HCT116 (cell line): ENCODE measurements around the gene MAP2K5. TPM values are rescaled to one million over a fixed set of nuclear protein-coding genes. Genes with fewer than 3 reads are reported as not detected.
A peak's percentile ranks its signal among the peaks of the same experiment; 100 is the strongest.

Source experiments
- ATAC-seq: fragments of 200-7000 bp; cut with Tn5 transposase; 2 replicates; pipeline ENCODE4 v1.9.1; 2020; ENCODE audit warnings: mild to moderate bottlenecking, moderate library complexity
- BruUV-seq: library from RNA; stranded (reverse); fragments of 400-500 nt; replicated peaks from 2 replicates; lab custom pipeline; 2021; lab: Mats Ljungman, UMichigan
- CTCF ChIA-PET: fragments of 300-600 bp; sonication (Branson Sonifier 250); formaldehyde crosslinking; loops from one replicate; lab custom pipeline; 2021; ENCODE audit warnings: antibody characterized with exemption; lab: Charles Lee
- POLR2A ChIA-PET: fragments of 300-600, 350-600 bp; sonication (Branson Sonifier 250); formaldehyde crosslinking; loops from one replicate; lab custom pipeline; 2021; ENCODE audit warnings: antibody characterized with exemption; lab: Charles Lee
- RAD21 ChIA-PET, 2 experiments: fragments of 300-600 bp; sonication (Branson Sonifier 250); formaldehyde crosslinking; loops; one replicate each; lab custom pipeline; 2023; ENCODE audit warnings: low total read pairs in 2 of 2; ENCODE audit not compliant: uncharacterized antibody in 2 of 2, unreplicated experiment in 2 of 2, low non-redundant PET in 1 of 2; lab: Charles Lee
- DNase-seq: peaks from one replicate; pipeline ENCODE4 v3.0.0-alpha.2; 2010; ENCODE audit warnings: low read depth, low spot score
- H2AFZ ChIP-seq: fragments of 200-600 bp; shearing (Covaris generic), sonication (generic); 2 replicates; pipeline ENCODE4 v1.6.1; 2017; ENCODE audit warnings: low read depth, mixed run types, mixed read lengths, antibody characterized with exemption, low read length; ENCODE audit not compliant: poor library complexity, severe bottlenecking
- H3K27ac ChIP-seq: 2 replicates; pipeline ENCODE4 v1.5.1; 2012; ENCODE audit warnings: low read depth, low read length
- H3K27me3 ChIP-seq: fragments of 200-600 bp; sonication (generic); 2 replicates; pipeline ENCODE4 v1.6.1; 2016; ENCODE audit warnings: mixed run types, low read length, mixed read lengths; ENCODE audit not compliant: insufficient read depth
- H3K36me3 ChIP-seq, 2 experiments: fragments of 200-500 bp in 1 of 2; fragments of 200-600 bp in 1 of 2; sonication (Bioruptor generic) in 1 of 2; sonication (generic) in 1 of 2; 2 replicates each; pipeline versions ENCODE4 v1.5.1 to v1.6.1; 2014 to 2016; ENCODE audit warnings: low read length in 2 of 2, inconsistent platforms in 1 of 2, mixed read lengths in 1 of 2, mixed run types in 1 of 2; ENCODE audit not compliant: insufficient read depth in 2 of 2, control insufficient read depth in 1 of 2
- H3K4me1 ChIP-seq, 2 experiments: fragments of 200-600 bp in 1 of 2; sonication (generic) in 1 of 2; 2 replicates each; pipeline versions ENCODE4 v1.5.1 to v1.6.1; 2012 to 2017; ENCODE audit warnings: low read length in 2 of 2, inconsistent platforms in 1 of 2, mild to moderate bottlenecking in 1 of 2, mixed read lengths in 1 of 2, mixed run types in 1 of 2, moderate library complexity in 1 of 2; ENCODE audit not compliant: insufficient read depth in 2 of 2, control insufficient read depth in 1 of 2
- H3K4me2 ChIP-seq: fragments of 200-600 bp; sonication (generic); 2 replicates; pipeline ENCODE4 v1.6.1; 2017; ENCODE audit warnings: mixed run types, low read length, mixed read lengths
- H3K4me3 ChIP-seq, 2 experiments: fragments of 200-600 bp in 1 of 2; sonication (generic) in 1 of 2; replicated peaks in 1 of 2; 2 replicates each; pipeline ENCODE4 v1.5.1; 2011 to 2016; ENCODE audit warnings: low read length in 2 of 2, control low read depth in 1 of 2, low read depth in 1 of 2, mild to moderate bottlenecking in 1 of 2, mixed read lengths in 1 of 2, mixed run types in 1 of 2
- H3K79me2 ChIP-seq: fragments of 200-600 bp; sonication (generic); 2 replicates; pipeline ENCODE4 v1.6.1; 2017; ENCODE audit warnings: mild to moderate bottlenecking, mixed run types, low read length, moderate library complexity, mixed read lengths; ENCODE audit not compliant: insufficient read depth
- H3K9ac ChIP-seq: fragments of 200-600 bp; sonication (generic); 2 replicates; pipeline ENCODE4 v1.6.1; 2016; ENCODE audit warnings: low read length, mixed read lengths
- H3K9me2 ChIP-seq: fragments of 200-600 bp; sonication (generic), shearing (Covaris generic); 2 replicates; pipeline ENCODE4 v1.6.1; 2017; ENCODE audit warnings: mixed run types, mild to moderate bottlenecking, moderate library complexity; ENCODE audit not compliant: insufficient read depth
- H3K9me3 ChIP-seq, 2 experiments: fragments of 200-500 bp in 1 of 2; fragments of 200-600 bp in 1 of 2; sonication (Bioruptor generic) in 1 of 2; sonication (generic) in 1 of 2; 2 replicates each; pipeline ENCODE4 v1.6.1; 2014 to 2017; ENCODE audit warnings: low read length in 2 of 2, mixed read lengths in 2 of 2, inconsistent platforms in 1 of 2, low read depth in 1 of 2, mild to moderate bottlenecking in 1 of 2, mixed run types in 1 of 2, moderate library complexity in 1 of 2; ENCODE audit not compliant: control insufficient read depth in 1 of 2, insufficient read depth in 1 of 2
- H4K20me1 ChIP-seq: fragments of 200-600 bp; sonication (generic), shearing (Covaris generic); 2 replicates; pipeline ENCODE4 v1.6.1; 2017; ENCODE audit warnings: mixed run types, mild to moderate bottlenecking, moderate library complexity; ENCODE audit not compliant: insufficient read depth
- CBX3 ChIP-seq: IDR thresholded peaks from 2 replicates; pipeline ENCODE4 v1.6.1; 2012; ENCODE audit warnings: low read depth
- CEBPB ChIP-seq: IDR thresholded peaks from 2 replicates; pipeline ENCODE4 v1.6.1; 2012; ENCODE audit warnings: low read depth
- EGR1 ChIP-seq: IDR thresholded peaks from 2 replicates; pipeline ENCODE4 v1.6.1; 2012; ENCODE audit warnings: low read depth
- ELF1 ChIP-seq: IDR thresholded peaks from 2 replicates; pipeline ENCODE4 v1.6.1; 2012; ENCODE audit warnings: low read depth, borderline replicate concordance
- FOSL1 ChIP-seq: IDR thresholded peaks from 2 replicates; pipeline ENCODE4 v1.6.1; 2012; ENCODE audit warnings: low read depth
- POLR2AphosphoS5 ChIP-seq: IDR thresholded peaks from 2 replicates; pipeline ENCODE4 v1.6.1; 2011; ENCODE audit warnings: mild to moderate bottlenecking, low read depth, low read length, moderate library complexity
- RAD21 ChIP-seq: IDR thresholded peaks from 2 replicates; pipeline ENCODE4 v1.6.1; 2012; ENCODE audit warnings: low read depth, mild to moderate bottlenecking
- SIN3A ChIP-seq: IDR thresholded peaks from 2 replicates; pipeline ENCODE4 v1.6.1; 2012; ENCODE audit warnings: low read depth
- SP1 ChIP-seq: IDR thresholded peaks from 2 replicates; pipeline ENCODE4 v1.6.1; 2012; ENCODE audit warnings: low read depth
- SRF ChIP-seq: IDR thresholded peaks from 2 replicates; pipeline ENCODE4 v1.6.1; 2012; ENCODE audit warnings: low read depth
- YY1 ChIP-seq: IDR thresholded peaks from 2 replicates; pipeline ENCODE4 v1.6.1; 2011; ENCODE audit warnings: low read length, low read depth, moderate library complexity, mild to moderate bottlenecking; ENCODE audit not compliant: insufficient replicate concordance; ENCODE audit errors: extremely low read depth
- ZFX ChIP-seq: fragments of 450-650 bp; IDR thresholded peaks from 2 replicates; pipeline ENCODE4 v1.6.1; 2017
- intact Hi-C: fragments of 100-400 bp; cut with micrococcal nuclease; formaldehyde crosslinking; loops from 2 replicates; pipeline ENCODE4 v1.10.0; 2022
- total RNA-seq: library from RNA; stranded (reverse); gene quantifications from one replicate; pipeline ENCODE4 v1.2.1, GENCODE V29; 2021; ENCODE audit not compliant: unreplicated experiment
- TF ChIP-seq, protein P1 (sequence below): IDR thresholded peaks from 2 replicates; pipeline ENCODE4 v1.6.1; 2012
- TF ChIP-seq, protein P2 (sequence below), 3 experiments: fragments of 200-600 bp in 1 of 3; sonication (generic) in 1 of 3; IDR thresholded peaks in 2 of 3; conservative IDR thresholded peaks in 1 of 3; 2 replicates each; pipeline ENCODE4 v1.5.1; 2012 to 2017; ENCODE audit warnings: low read depth in 2 of 3, low read length in 2 of 3, antibody characterized with exemption in 1 of 3, borderline replicate concordance in 1 of 3, control low read depth in 1 of 3, mild to moderate bottlenecking in 1 of 3, mixed read lengths in 1 of 3, mixed run types in 1 of 3, moderate library complexity in 1 of 3; ENCODE audit not compliant: insufficient read depth in 1 of 3
- TF ChIP-seq, protein P3 (sequence below): IDR thresholded peaks from 2 replicates; pipeline ENCODE4 v1.6.1; 2012; ENCODE audit warnings: low read depth
- TF ChIP-seq, protein P4 (sequence below): IDR thresholded peaks from 2 replicates; pipeline ENCODE4 v1.6.1; 2012

MAP2K5 gene
- total RNA-seq, 1 experiment from 2014 or later: 15.6 TPM

DNA sequence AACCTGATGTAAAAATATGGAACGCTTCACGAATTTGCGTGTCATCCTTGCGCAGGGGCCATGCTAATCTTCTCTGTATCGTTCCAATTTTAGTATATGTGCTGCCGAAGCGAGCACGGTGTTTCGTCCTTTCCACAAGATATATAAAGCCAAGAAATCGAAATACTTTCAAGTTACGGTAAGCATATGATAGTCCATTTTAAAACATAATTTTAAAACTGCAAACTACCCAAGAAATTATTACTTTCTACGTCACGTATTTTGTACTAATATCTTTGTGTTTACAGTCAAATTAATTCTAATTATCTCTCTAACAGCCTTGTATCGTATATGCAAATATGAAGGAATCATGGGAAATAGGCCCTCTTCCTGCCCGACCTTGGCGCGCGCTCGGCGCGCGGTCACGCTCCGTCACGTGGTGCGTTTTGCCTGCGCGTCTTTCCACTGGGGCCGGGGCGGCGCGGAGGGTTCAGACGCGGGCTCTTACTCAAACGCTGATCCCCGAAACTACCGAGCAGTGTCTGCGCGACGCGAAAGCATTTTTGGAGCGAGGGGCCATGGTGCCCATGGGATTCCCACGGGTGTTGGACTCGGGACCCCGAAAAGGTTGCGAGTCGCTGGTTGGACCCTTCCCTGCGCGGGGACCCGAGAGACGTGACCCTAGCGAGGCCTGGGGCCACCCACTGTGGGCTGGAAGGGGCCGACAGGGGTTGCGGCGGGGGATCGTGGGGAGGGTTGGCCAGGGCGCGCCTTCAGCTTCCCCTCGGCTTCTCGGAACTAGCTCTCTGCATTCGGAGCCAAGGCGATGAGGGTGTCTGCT is 297.6 kb downstream of the MAP2K5 start, which contains the start of gene RNU6-1:
RNU6-1 (minus strand) TSS at position 117 of the 820 bp plus-strand sequence.
- TF ChIP-seq, protein P1, sequence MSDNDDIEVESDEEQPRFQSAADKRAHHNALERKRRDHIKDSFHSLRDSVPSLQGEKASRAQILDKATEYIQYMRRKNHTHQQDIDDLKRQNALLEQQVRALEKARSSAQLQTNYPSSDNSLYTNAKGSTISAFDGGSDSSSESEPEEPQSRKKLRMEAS: peak; percentile 77; the same call in 1 of the 2 replicates
- TF ChIP-seq CBX3: peak; percentile 43; the same call in 1 of the 2 replicates
- TF ChIP-seq, protein P2, sequence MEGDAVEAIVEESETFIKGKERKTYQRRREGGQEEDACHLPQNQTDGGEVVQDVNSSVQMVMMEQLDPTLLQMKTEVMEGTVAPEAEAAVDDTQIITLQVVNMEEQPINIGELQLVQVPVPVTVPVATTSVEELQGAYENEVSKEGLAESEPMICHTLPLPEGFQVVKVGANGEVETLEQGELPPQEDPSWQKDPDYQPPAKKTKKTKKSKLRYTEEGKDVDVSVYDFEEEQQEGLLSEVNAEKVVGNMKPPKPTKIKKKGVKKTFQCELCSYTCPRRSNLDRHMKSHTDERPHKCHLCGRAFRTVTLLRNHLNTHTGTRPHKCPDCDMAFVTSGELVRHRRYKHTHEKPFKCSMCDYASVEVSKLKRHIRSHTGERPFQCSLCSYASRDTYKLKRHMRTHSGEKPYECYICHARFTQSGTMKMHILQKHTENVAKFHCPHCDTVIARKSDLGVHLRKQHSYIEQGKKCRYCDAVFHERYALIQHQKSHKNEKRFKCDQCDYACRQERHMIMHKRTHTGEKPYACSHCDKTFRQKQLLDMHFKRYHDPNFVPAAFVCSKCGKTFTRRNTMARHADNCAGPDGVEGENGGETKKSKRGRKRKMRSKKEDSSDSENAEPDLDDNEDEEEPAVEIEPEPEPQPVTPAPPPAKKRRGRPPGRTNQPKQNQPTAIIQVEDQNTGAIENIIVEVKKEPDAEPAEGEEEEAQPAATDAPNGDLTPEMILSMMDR (IDR thresholded peaks at IDR 0.05 in 2 of 3, conservative IDR thresholded peaks at IDR 0.05 in 1 of 3; ENCODE audit: borderline replicate concordance in 1 of 3, insufficient read depth in 1 of 3, low read depth in 2 of 3, low read length in 2 of 3): no peak
- TF ChIP-seq RAD21: no peak
- TF ChIP-seq EGR1: no peak
- 0 out of 2 replicates have a peak, but pooled peaks have one; percentile 20 for TF ChIP-seq ZFX
- peak; percentile 87 for TF ChIP-seq POLR2AphosphoS5
- no peak for TF ChIP-seq SIN3A
- TF ChIP-seq, protein P3, sequence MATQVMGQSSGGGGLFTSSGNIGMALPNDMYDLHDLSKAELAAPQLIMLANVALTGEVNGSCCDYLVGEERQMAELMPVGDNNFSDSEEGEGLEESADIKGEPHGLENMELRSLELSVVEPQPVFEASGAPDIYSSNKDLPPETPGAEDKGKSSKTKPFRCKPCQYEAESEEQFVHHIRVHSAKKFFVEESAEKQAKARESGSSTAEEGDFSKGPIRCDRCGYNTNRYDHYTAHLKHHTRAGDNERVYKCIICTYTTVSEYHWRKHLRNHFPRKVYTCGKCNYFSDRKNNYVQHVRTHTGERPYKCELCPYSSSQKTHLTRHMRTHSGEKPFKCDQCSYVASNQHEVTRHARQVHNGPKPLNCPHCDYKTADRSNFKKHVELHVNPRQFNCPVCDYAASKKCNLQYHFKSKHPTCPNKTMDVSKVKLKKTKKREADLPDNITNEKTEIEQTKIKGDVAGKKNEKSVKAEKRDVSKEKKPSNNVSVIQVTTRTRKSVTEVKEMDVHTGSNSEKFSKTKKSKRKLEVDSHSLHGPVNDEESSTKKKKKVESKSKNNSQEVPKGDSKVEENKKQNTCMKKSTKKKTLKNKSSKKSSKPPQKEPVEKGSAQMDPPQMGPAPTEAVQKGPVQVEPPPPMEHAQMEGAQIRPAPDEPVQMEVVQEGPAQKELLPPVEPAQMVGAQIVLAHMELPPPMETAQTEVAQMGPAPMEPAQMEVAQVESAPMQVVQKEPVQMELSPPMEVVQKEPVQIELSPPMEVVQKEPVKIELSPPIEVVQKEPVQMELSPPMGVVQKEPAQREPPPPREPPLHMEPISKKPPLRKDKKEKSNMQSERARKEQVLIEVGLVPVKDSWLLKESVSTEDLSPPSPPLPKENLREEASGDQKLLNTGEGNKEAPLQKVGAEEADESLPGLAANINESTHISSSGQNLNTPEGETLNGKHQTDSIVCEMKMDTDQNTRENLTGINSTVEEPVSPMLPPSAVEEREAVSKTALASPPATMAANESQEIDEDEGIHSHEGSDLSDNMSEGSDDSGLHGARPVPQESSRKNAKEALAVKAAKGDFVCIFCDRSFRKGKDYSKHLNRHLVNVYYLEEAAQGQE: no peak
- 0 out of 2 replicates have a peak, but pooled peaks have one; percentile 17 for TF ChIP-seq SP1
- TF ChIP-seq CEBPB: peak; percentile 24; the same call in 1 of the 2 replicates
- no peak for TF ChIP-seq FOSL1
- TF ChIP-seq YY1: peak; percentile 10
- TF ChIP-seq ELF1: no peak; the same call in 1 of the 2 replicates
- TF ChIP-seq, protein P4, sequence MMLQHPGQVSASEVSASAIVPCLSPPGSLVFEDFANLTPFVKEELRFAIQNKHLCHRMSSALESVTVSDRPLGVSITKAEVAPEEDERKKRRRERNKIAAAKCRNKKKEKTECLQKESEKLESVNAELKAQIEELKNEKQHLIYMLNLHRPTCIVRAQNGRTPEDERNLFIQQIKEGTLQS: peak; percentile 91
- TF ChIP-seq SRF: no peak
- Histone ChIP-seq H3K4me2 (peak within 1 kb of the TSS; percentile 98), H3K27me3 (no peaks in the 10 kb centered on the region), H3K79me2 (no peaks in the 10 kb centered on the region), H2AFZ (peak within 1 kb of the TSS; percentile 92), H4K20me1 (no peaks in the 10 kb centered on the region), H3K36me3 (no peaks in the 10 kb centered on the region), H3K27ac (peak within 1 kb of the TSS; percentile 47), H3K9me3 (no peaks in the 10 kb centered on the region), H3K9ac (peak within 1 kb of the TSS; percentile 80), H3K4me1 (peaks cover 5 to 33% of the 10 kb centered on the region in 2 experiments; a peak in 3 of 4 replicates), H3K9me2 (no peaks in the 10 kb centered on the region), H3K4me3 (peak within 1 kb of the TSS; percentile 59 to 72)
- ATAC-seq: peak; percentile 91
- intact Hi-C loops: loop anchor here (10.0 kb wide), 3 partner anchors 315 to 595 kb away; partner anchors contain the start of gene C15orf61
- RAD21 ChIA-PET: no interaction called here
- peak; percentile 81 for DNase-seq
- CTCF ChIA-PET: no interaction called here
- BruUV-seq: no TSS peak
- POLR2A ChIA-PET: no interaction called here
